ENCODE measurements around the gene CHST8.

DNA sequence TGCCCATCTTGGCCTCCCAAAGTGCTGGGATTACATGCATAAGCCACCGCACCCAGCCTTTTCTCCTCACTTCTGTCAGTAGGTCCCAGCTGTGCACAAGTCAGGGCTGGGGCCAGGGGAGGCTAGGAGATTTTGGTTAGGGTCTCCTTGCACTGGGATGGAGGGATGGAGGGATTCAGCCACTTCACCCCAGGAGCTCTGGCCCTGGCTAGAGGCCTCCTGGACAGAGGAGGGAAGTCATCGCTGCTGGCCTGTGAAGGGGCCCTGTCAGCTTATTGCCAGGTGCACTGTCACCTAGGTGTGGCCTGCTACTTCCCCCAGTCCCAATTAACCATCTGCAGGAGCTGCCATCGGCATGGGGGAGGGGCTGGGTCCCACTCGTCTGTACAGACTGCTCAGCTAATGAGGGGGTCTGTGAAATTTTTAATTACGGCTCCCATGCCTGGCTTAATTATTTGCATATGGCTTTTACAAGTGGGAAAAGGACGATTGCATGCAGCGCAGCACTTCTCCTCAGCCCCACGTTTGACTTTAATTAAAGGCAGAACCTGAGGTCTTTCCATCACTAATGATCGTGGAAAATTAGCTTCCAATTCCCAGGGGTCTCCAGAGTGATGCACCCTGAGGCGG lies 52.4 kb downstream of the CHST8 start:
- no peak for TF ChIP-seq CTCF (IDR thresholded peaks at IDR 0.05; ENCODE audit: low read depth, low read length, poor library complexity, severe bottlenecking)
- TF ChIP-seq EZH2phosphoT487 (IDR thresholded peaks at IDR 0.05; ENCODE audit: borderline replicate concordance, low read length): no peak

Measured in DOHH2 (cell line).